ENCODE measurements around the gene CD248.

Gene CD248

GRCh38 chr11:66275396-66275795, 41.4 kb downstream of the CD248 start:
- DNase-seq, result no peak

GRCh38 chr11:66274219-66274618, 42.6 kb downstream of the CD248 start:
- DNase-seq, result no peak

- DNase-seq, result no peak
Measured at GRCh38 chr11:66272596-66272995, 44.2 kb downstream of the CD248 start.

GRCh38 chr11:66271816-66272215, 45.0 kb downstream of the CD248 start:
- DNase-seq, result no peak

- peak; percentile 45 for DNase-seq
Measured at GRCh38 chr11:66268952-66269905, 47.6 kb downstream of the CD248 start.

GRCh38 chr11:66268244-66268951, 48.4 kb downstream of the CD248 start, which contains the start of gene RAB1B:
RAB1B (plus strand) TSS chr11:66268639; CDS start chr11:66268680, 41 bp downstream.
- peak; percentile 99 for DNase-seq

- peak; percentile 89 for DNase-seq
Measured at GRCh38 chr11:66267379-66268243, 49.2 kb downstream of the CD248 start.

- DNase-seq, result no peak
Measured at GRCh38 chr11:66267039-66267378, 49.8 kb downstream of the CD248 start.

- no peak for DNase-seq
Measured at GRCh38 chr11:66266378-66267038, 50.3 kb downstream of the CD248 start.

- no peak for DNase-seq
Measured at GRCh38 chr11:66265531-66266377, 51.1 kb downstream of the CD248 start.

GRCh38 chr11:66264914-66265313, 51.9 kb downstream of the CD248 start:
- DNase-seq, result no peak

All from fibroblast of skin of abdomen (primary cell).